CD4-positive, alpha-beta T cell (primary cell): ENCODE measurements around the gene ADNP2. TPM values are rescaled to one million over a fixed set of nuclear protein-coding genes. Genes with fewer than 3 reads are reported as not detected.

Source experiments
- ATAC-seq: fragments of 200-7000 bp; cut with Tn5 transposase; one replicate; pipeline ENCODE4 v1.10.0; 2022; ENCODE audit warnings: mild to moderate bottlenecking; ENCODE audit not compliant: poor library complexity
- CTCF ChIA-PET: fragments of 350-600 bp; sonication (Branson Sonifier 250); formaldehyde crosslinking; loops from one replicate; lab custom pipeline; 2021; ENCODE audit warnings: antibody characterized with exemption, inconsistent platforms; lab: Charles Lee
- POLR2A ChIA-PET: fragments of 350-600 bp; sonication (Branson Sonifier 250); formaldehyde crosslinking; loops from one replicate; lab custom pipeline; 2021; ENCODE audit warnings: antibody characterized with exemption, inconsistent platforms; lab: Charles Lee
- DNase-seq, 14 experiments: peaks; one replicate each; pipeline ENCODE4 v3.0.0-alpha.2; 2013 to 2020; ENCODE audit warnings: mixed read lengths in 2 of 14
- H3K27ac ChIP-seq, 2 donors: one replicate each; pipeline versions ENCODE4 v1.5.1 to v1.7.0; 2013; ENCODE audit warnings: low read length in 2 of 2, low read depth in 1 of 2, mild to moderate bottlenecking in 1 of 2
- H3K27me3 ChIP-seq, 2 experiments: 1 replicate in 1 of 2; 2 replicates in 1 of 2; pipeline versions ENCODE4 v1.6.1 to v1.7.0; 2013; ENCODE audit warnings: low read length in 2 of 2, control low read depth in 1 of 2, mild to moderate bottlenecking in 1 of 2, moderate library complexity in 1 of 2; ENCODE audit not compliant: insufficient read depth in 2 of 2, control insufficient read depth in 1 of 2
- H3K36me3 ChIP-seq: one replicate; pipeline ENCODE4 v1.6.1; 2013; ENCODE audit warnings: low read length, control low read depth; ENCODE audit not compliant: insufficient read depth
- H3K4me1 ChIP-seq: one replicate; pipeline ENCODE4 v1.6.1; 2013; ENCODE audit warnings: low read length, control low read depth; ENCODE audit not compliant: insufficient read depth
- H3K4me3 ChIP-seq: one replicate; pipeline ENCODE4 v1.5.1; 2013; ENCODE audit warnings: mild to moderate bottlenecking, low read length, moderate library complexity
- H3K9me3 ChIP-seq, 2 experiments: 1 replicate in 1 of 2; 2 replicates in 1 of 2; pipeline versions ENCODE4 v1.6.1 to v1.7.0; 2013; ENCODE audit warnings: low read length in 2 of 2, mild to moderate bottlenecking in 2 of 2, control low read depth in 1 of 2, moderate library complexity in 1 of 2; ENCODE audit not compliant: control insufficient read depth in 1 of 2, insufficient read depth in 1 of 2
- H3K27ac Mint-ChIP-seq: one replicate; pipeline ENCODE4 v1.8.0; 2020; ENCODE audit warnings: mixed read lengths
- H3K27me3 Mint-ChIP-seq: one replicate; pipeline ENCODE4 v1.8.0; 2021; ENCODE audit warnings: mixed read lengths
- H3K36me3 Mint-ChIP-seq: one replicate; pipeline ENCODE4 v1.8.0; 2021; ENCODE audit warnings: low read depth, mixed read lengths
- H3K4me1 Mint-ChIP-seq: one replicate; pipeline ENCODE4 v1.8.0; 2021; ENCODE audit warnings: low read depth, mixed read lengths
- H3K4me3 Mint-ChIP-seq: one replicate; pipeline ENCODE4 v1.8.0; 2020; ENCODE audit warnings: mild to moderate bottlenecking, mixed read lengths
- H3K9me3 Mint-ChIP-seq: one replicate; pipeline ENCODE4 v1.8.0; 2020; ENCODE audit warnings: mixed read lengths
- CTCF ChIP-seq: fragments of 200-600 bp; IDR thresholded peaks from one replicate; pipeline ENCODE4 v1.8.0; 2022; ENCODE audit warnings: antibody characterized with exemption, mild to moderate bottlenecking
- intact Hi-C, 2 experiments: fragments of 100-400 bp; cut with DNase I in 1 of 2; cut with micrococcal nuclease in 1 of 2; formaldehyde crosslinking; loops; one replicate each; pipeline versions ENCODE4 v1.15.1 to v1.9.0; 2023 to 2025; cut with DNase I, micrococcal nuclease
- total RNA-seq, 174 experiments: library from RNA in 2 of 174; stranded (reverse) in 2 of 174; gene quantifications; one replicate each; pipeline ENCODE4 v1.2.3 and lab custom pipeline; 2021 to 2026

The ADNP2 gene
- total RNA-seq, 2 experiments from 2014 or later: 61.0 to 61.5 TPM

GRCh38 chr18:80132180-80132812, 23.2 kb downstream of the ADNP2 start:
- intact Hi-C loops: no loop called here
- H3K9me3 Mint-ChIP-seq: no peaks in the 10 kb centered on the region
- peaks cover 34% of the 10 kb centered on the region for H3K4me1 Mint-ChIP-seq
- H3K27me3 Mint-ChIP-seq: no peaks in the 10 kb centered on the region
- Histone ChIP-seq H3K9me3 (no peaks in the 10 kb centered on the region), H3K27me3 (no peaks in the 10 kb centered on the region), H3K4me3 (no peak overlapping the region), H3K27ac (no peak overlapping the region), H3K36me3 (peaks cover 37% of the 10 kb centered on the region), H3K4me1 (no peaks in the 10 kb centered on the region)
- no peak for ATAC-seq
- CTCF ChIA-PET: no interaction called here
- no peak for TF ChIP-seq CTCF
- H3K4me3 Mint-ChIP-seq: no peak overlapping the region
- POLR2A ChIA-PET: no interaction called here
- H3K36me3 Mint-ChIP-seq: peaks cover 83% of the 10 kb centered on the region
- DNase-seq: no peak
- no peak overlapping the region for H3K27ac Mint-ChIP-seq

GRCh38 chr18:80133124-80133523, 24.1 kb downstream of the ADNP2 start:
- ChIA-PET POLR2A (no interaction called here), CTCF (no interaction called here)
- H3K4me1 Mint-ChIP-seq: peaks cover 25% of the 10 kb centered on the region
- intact Hi-C loops: no loop called here
- H3K27ac Mint-ChIP-seq: no peak overlapping the region
- no peaks in the 10 kb centered on the region for H3K9me3 ChIP-seq
- H3K27ac ChIP-seq: no peak overlapping the region
- H3K36me3 Mint-ChIP-seq: peaks cover 83% of the 10 kb centered on the region
- no peaks in the 10 kb centered on the region for H3K27me3 Mint-ChIP-seq
- no peak overlapping the region for H3K4me3 Mint-ChIP-seq
- H3K4me3 ChIP-seq: no peak overlapping the region
- no peak for DNase-seq
- H3K4me1 ChIP-seq: no peaks in the 10 kb centered on the region
- H3K36me3 ChIP-seq: peaks cover 45% of the 10 kb centered on the region
- no peaks in the 10 kb centered on the region for H3K9me3 Mint-ChIP-seq
- TF ChIP-seq CTCF: no peak
- ATAC-seq: no peak
- no peaks in the 10 kb centered on the region for H3K27me3 ChIP-seq

GRCh38 chr18:80135136-80135535, 26.1 kb downstream of the ADNP2 start:
- no peaks in the 10 kb centered on the region for H3K27me3 ChIP-seq
- DNase-seq (no peak), ATAC-seq (no peak)
- no peaks in the 10 kb centered on the region for H3K27me3 Mint-ChIP-seq
- H3K4me3 ChIP-seq: no peak overlapping the region
- CTCF ChIA-PET: no interaction called here
- H3K27ac ChIP-seq: no peak overlapping the region
- H3K4me1 ChIP-seq: no peaks in the 10 kb centered on the region
- H3K9me3 ChIP-seq: no peaks in the 10 kb centered on the region
- peaks cover 92% of the 10 kb centered on the region for H3K36me3 Mint-ChIP-seq
- no peak overlapping the region for H3K27ac Mint-ChIP-seq
- H3K36me3 ChIP-seq: peaks cover 47% of the 10 kb centered on the region
- no peaks in the 10 kb centered on the region for H3K9me3 Mint-ChIP-seq
- H3K4me3 Mint-ChIP-seq: no peak overlapping the region
- peaks cover 15% of the 10 kb centered on the region for H3K4me1 Mint-ChIP-seq
- TF ChIP-seq CTCF: no peak
- POLR2A ChIA-PET: no interaction called here
- intact Hi-C loops: loop anchor here in 1 of 2 experiments (1.0 kb wide), 1 partner anchor 9 kb away; no protein-coding TSS in a partner anchor
